ENCODE results near the gene ADK.
"Not testable (repeated sequence)": the region's sequence is repeated elsewhere in the genome, so short reads cannot be mapped to it uniquely, and the experiment has no call there.

Gene ADK

GRCh38 chr10:74433595-74433956 is 282.6 kb downstream of the ADK start:
- no peak for DNase-seq

GRCh38 chr10:74433993-74434392 is 283.0 kb downstream of the ADK start:
- no peak for DNase-seq

- DNase-seq, result no peak
These were observed 283.5 kb downstream of the ADK start for GRCh38 chr10:74434547-74434946.

GRCh38 chr10:74436523-74437170 is 285.6 kb downstream of the ADK start:
- no peak for DNase-seq

GRCh38 chr10:74437822-74438221 is 286.8 kb downstream of the ADK start:
- DNase-seq, result no peak

GRCh38 chr10:74439213-74439612 is 288.2 kb downstream of the ADK start:
- DNase-seq, result no peak

- no peak for DNase-seq
These were observed 294.5 kb downstream of the ADK start for GRCh38 chr10:74445493-74445892.

GRCh38 chr10:74450602-74451001 is 299.6 kb downstream of the ADK start:
- no peak for DNase-seq

GRCh38 chr10:74451127-74451829 is 300.3 kb downstream of the ADK start:
- no peak for DNase-seq

GRCh38 chr10:74453169-74453568 is 302.1 kb downstream of the ADK start:
- DNase-seq, result no peak

GRCh38 chr10:74457478-74457877 is 306.5 kb downstream of the ADK start:
- DNase-seq, result not testable (repeated sequence)

GRCh38 chr10:74460812-74461211 is 309.8 kb downstream of the ADK start:
- no peak for DNase-seq

- DNase-seq, result no peak
These were observed 323.1 kb downstream of the ADK start for GRCh38 chr10:74474022-74474713.

GRCh38 chr10:74476162-74476706 is 325.2 kb downstream of the ADK start:
- DNase-seq, result not testable (repeated sequence)

GRCh38 chr10:74480778-74481177 is 329.8 kb downstream of the ADK start:
- no peak for DNase-seq

GRCh38 chr10:74483356-74483755 is 332.3 kb downstream of the ADK start:
- DNase-seq, result no peak

GRCh38 chr10:74485283-74485682 is 334.3 kb downstream of the ADK start:
- no peak for DNase-seq

GRCh38 chr10:74486659-74487058 is 335.6 kb downstream of the ADK start:
- DNase-seq, result no peak

- no peak for DNase-seq
These were observed 337.9 kb downstream of the ADK start for GRCh38 chr10:74488907-74489306.

GRCh38 chr10:74490551-74490950 is 339.5 kb downstream of the ADK start:
- DNase-seq, result no peak

GRCh38 chr10:74491014-74491413 is 340.0 kb downstream of the ADK start:
- DNase-seq, result no peak

GRCh38 chr10:74496276-74496675 is 345.3 kb downstream of the ADK start:
- not testable (repeated sequence) for DNase-seq

- DNase-seq, result not testable (repeated sequence)
These were observed 347.6 kb downstream of the ADK start for GRCh38 chr10:74498664-74499063.
